Measurements from ENCODE around the gene TEX26.

DNA sequence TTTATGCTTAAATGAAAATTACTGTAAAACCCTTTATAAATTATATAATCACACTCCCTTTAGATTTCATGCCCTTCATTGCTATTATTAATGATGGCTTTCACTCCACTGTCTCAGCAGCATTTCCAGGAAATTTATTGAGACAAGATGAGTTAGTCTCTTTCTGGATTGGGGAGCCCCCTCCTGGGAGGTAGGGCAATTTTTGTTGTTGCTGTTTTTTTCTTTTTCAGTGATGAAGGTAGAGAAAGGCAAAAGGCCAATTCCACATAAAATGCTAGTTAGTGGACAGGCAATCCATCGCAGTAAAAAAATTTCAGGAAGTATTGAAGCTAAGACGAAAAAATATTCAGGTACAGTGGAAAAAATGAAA lies 80.2 kb downstream of the TEX26 start:
- TF ChIP-seq CTCF (IDR thresholded peaks at IDR 0.05), result peak in 4 of 6 experiments; percentile 8 to 32 (median 25)
- TF ChIP-seq POLR2A (IDR thresholded peaks at IDR 0.05), result no peak

Data from adrenal gland (tissue), 5 donors.